ENCODE measurements around the gene TMUB1.

TMUB1 gene

DNA sequence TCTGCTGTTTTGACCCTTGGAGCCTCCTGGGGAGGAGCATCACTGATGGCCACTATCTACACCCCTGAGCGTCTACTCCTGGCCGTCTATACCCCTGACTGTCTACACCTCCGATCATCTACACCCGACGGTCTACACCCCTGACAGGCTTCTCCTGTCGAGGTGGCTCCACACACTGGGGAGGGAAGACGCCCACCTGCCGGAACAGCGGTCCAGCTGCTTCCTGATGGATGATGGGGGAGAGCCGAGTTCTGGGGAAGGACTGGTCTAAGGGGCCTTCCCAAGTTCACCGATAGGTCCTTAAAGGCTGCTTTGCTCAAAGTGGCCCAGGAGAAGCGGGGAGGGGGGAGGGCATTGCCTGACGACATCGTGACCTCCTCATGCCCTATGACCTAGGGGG lies 44.9 kb upstream of the TMUB1 start:
- DNase-seq = no peak

DNA sequence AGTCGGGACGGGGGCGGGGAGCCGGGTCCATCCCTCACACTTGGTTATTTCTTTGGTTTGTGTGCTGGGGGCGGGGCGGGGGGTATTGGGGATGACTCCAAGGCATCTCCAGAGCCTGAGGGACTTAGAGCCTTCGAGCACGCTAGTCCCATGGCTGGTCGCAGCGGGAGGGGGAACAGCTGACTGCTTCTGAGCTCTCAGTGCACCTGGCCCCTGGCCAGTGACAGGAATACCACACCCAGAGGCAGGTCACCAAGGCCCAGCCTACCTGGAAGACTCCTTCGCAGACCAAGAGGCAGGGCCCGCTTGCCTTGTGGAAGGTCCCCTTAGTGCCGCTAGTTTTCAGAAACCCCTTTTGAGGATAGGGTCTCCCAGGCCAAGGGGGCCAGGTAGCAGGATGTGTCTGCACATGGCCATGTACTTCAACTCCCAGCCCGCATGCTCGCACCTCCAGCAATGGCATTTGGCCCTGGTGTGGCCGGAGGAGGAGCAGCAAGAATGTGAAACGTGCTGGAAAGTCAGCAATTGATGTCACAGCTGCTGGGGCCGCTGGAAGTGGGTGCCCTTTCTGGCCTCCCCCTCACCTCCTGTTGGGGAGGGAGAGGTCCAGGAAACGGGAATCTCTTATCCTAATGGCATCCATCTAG lies 43.3 kb upstream of the TMUB1 start:
- peaks cover 85 to 87% of the 10 kb centered on the region in 2 experiments for H3K36me3 ChIP-seq (ENCODE audit: control insufficient read depth in 1 of 2, insufficient read depth in 2 of 2, low read length in 2 of 2)
- peak in 1 of 2 donors; percentile 71 for DNase-seq
- H2BK120ac ChIP-seq (ENCODE audit: insufficient read depth, low read length, poor library complexity) = no peak overlapping the region
- H3K27ac ChIP-seq (ENCODE audit: low read depth, low read length) = no peak overlapping the region
- H3K4me2 ChIP-seq (ENCODE audit: low read length) = no peak overlapping the region
- H4K12ac ChIP-seq (ENCODE audit: low read depth, low read length) = no peak overlapping the region
- H3K79me1 ChIP-seq (ENCODE audit: low read length) = peaks cover 2% of the 10 kb centered on the region
- peaks cover 2% of the 10 kb centered on the region for H3K9me3 ChIP-seq (ENCODE audit: insufficient read depth, low read depth, low read length)
- peaks cover 14 to 18% of the 10 kb centered on the region in 2 experiments for H3K4me1 ChIP-seq (ENCODE audit: control insufficient read depth in 1 of 2, insufficient read depth in 2 of 2, low read length in 2 of 2)
- no peak overlapping the region for H3K9ac ChIP-seq (ENCODE audit: low read length)
- no peak overlapping the region for H3K23ac ChIP-seq (ENCODE audit: low read length)
- no peak overlapping the region for H4K8ac ChIP-seq (ENCODE audit: low read depth, low read length)
- H3K4me3 ChIP-seq (ENCODE audit: low read depth, low read length) = no peak overlapping the region
- no peak overlapping the region for H2BK12ac ChIP-seq (ENCODE audit: low read length)
- H2AK5ac ChIP-seq (ENCODE audit: low read length) = no peak overlapping the region
- H3K4ac ChIP-seq (ENCODE audit: low read depth, low read length) = no peak overlapping the region
- H4K91ac ChIP-seq (ENCODE audit: low read depth, low read length) = no peak overlapping the region
- no peaks in the 10 kb centered on the region for H3K79me2 ChIP-seq (ENCODE audit: control insufficient read depth, insufficient read depth, low read length, poor library complexity)
- no peaks in the 10 kb centered on the region for H3K27me3 ChIP-seq (ENCODE audit: insufficient read depth, low read length)
- H2AFZ ChIP-seq (ENCODE audit: insufficient read depth, low read length, poor library complexity) = no peak overlapping the region
- H2BK5ac ChIP-seq (ENCODE audit: low read depth, low read length, poor library complexity) = no peak overlapping the region
- no peak overlapping the region for H3K14ac ChIP-seq (ENCODE audit: low read length)
- no CpG with 5 or more reads among the region's 19 CpGs for WGBS (ENCODE audit: extremely low coverage, insufficient coverage, insufficient read length)
- H3K18ac ChIP-seq (ENCODE audit: low read length) = no peak overlapping the region

More for the DNA sequence above, 44.9 kb upstream of the TMUB1 start:
- H3K4me1 ChIP-seq (ENCODE audit: control insufficient read depth in 1 of 2, insufficient read depth in 2 of 2, low read length in 2 of 2) = peaks cover 14 to 18% of the 10 kb centered on the region in 2 experiments
- H3K9me3 ChIP-seq (ENCODE audit: insufficient read depth, low read depth, low read length) = peaks cover 1% of the 10 kb centered on the region
- H3K27me3 ChIP-seq (ENCODE audit: insufficient read depth, low read length) = no peaks in the 10 kb centered on the region
- H2BK5ac ChIP-seq (ENCODE audit: low read depth, low read length, poor library complexity) = no peak overlapping the region
- no peak overlapping the region for H3K9ac ChIP-seq (ENCODE audit: low read length)
- no peak overlapping the region for H4K8ac ChIP-seq (ENCODE audit: low read depth, low read length)
- no peaks in the 10 kb centered on the region for H3K79me2 ChIP-seq (ENCODE audit: control insufficient read depth, insufficient read depth, low read length, poor library complexity)
- H2AFZ ChIP-seq (ENCODE audit: insufficient read depth, low read length, poor library complexity) = no peak overlapping the region
- no peak overlapping the region for H3K4ac ChIP-seq (ENCODE audit: low read depth, low read length)
- H2BK12ac ChIP-seq (ENCODE audit: low read length) = no peak overlapping the region
- H3K14ac ChIP-seq (ENCODE audit: low read length) = no peak overlapping the region
- no CpG with 5 or more reads among the region's 14 CpGs for whole genome bisulfite sequencing (ENCODE audit: extremely low coverage, insufficient coverage, insufficient read length)
- no peak overlapping the region for H3K23ac ChIP-seq (ENCODE audit: low read length)
- peaks cover 2% of the 10 kb centered on the region for H3K79me1 ChIP-seq (ENCODE audit: low read length)
- H4K91ac ChIP-seq (ENCODE audit: low read depth, low read length) = no peak overlapping the region
- no peak overlapping the region for H3K4me2 ChIP-seq (ENCODE audit: low read length)
- H2AK5ac ChIP-seq (ENCODE audit: low read length) = no peak overlapping the region
- H3K4me3 ChIP-seq (ENCODE audit: low read depth, low read length) = no peak overlapping the region
- no peak overlapping the region for H3K18ac ChIP-seq (ENCODE audit: low read length)
- H2BK120ac ChIP-seq (ENCODE audit: insufficient read depth, low read length, poor library complexity) = no peak overlapping the region
- peaks cover 85 to 86% of the 10 kb centered on the region in 2 experiments for H3K36me3 ChIP-seq (ENCODE audit: control insufficient read depth in 1 of 2, insufficient read depth in 2 of 2, low read length in 2 of 2)
- no peak overlapping the region for H3K27ac ChIP-seq (ENCODE audit: low read depth, low read length)
- H4K12ac ChIP-seq (ENCODE audit: low read depth, low read length) = no peak overlapping the region

DNA sequence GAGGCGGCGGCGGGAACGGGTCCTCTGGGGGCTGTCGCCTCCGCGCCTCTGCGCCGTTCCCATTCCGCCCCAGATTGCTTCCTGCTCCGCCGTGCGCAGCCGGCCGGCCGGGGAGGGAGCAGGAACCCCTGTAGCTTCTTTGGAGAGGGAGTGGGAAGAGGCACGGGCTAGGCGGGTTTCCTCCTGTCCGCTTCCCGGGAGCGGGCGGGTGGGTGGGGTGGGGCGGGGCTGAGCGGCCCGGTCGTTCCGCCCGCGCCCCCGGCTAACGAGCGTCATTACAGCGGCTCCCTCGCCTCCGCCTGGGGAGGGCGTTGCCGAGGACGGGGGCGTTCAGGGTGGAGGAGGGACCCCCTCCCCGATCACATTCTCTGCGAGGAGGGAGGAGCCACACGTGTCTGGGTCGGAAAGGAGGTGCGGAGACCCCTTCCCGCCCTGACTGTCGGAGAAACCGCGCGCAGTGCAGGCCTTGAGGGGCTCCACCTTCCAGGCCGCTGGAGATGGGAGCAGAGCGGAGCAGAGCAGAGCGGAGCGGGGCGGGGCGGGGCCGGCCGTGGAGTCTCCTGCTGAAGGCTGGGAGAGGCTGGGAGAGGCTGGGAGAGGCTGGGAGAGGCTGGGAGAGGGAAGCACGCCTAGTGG lies 42.7 kb upstream of the TMUB1 start:
- peaks cover 86 to 87% of the 10 kb centered on the region in 2 experiments for H3K36me3 ChIP-seq (ENCODE audit: control insufficient read depth in 1 of 2, insufficient read depth in 2 of 2, low read length in 2 of 2)
- H3K9me3 ChIP-seq (ENCODE audit: insufficient read depth, low read depth, low read length) = peaks cover 2% of the 10 kb centered on the region
- H4K12ac ChIP-seq (ENCODE audit: low read depth, low read length) = no peak overlapping the region
- no peak overlapping the region for H2BK5ac ChIP-seq (ENCODE audit: low read depth, low read length, poor library complexity)
- peaks cover 2% of the 10 kb centered on the region for H3K79me1 ChIP-seq (ENCODE audit: low read length)
- H2BK12ac ChIP-seq (ENCODE audit: low read length) = no peak overlapping the region
- H3K79me2 ChIP-seq (ENCODE audit: control insufficient read depth, insufficient read depth, low read length, poor library complexity) = no peaks in the 10 kb centered on the region
- H3K23ac ChIP-seq (ENCODE audit: low read length) = no peak overlapping the region
- no peak overlapping the region for H4K8ac ChIP-seq (ENCODE audit: low read depth, low read length)
- peak overlapping the region; percentile 45 for H3K4me3 ChIP-seq (ENCODE audit: low read depth, low read length)
- H3K4me2 ChIP-seq (ENCODE audit: low read length) = peak overlapping the region; percentile 75
- H2AK5ac ChIP-seq (ENCODE audit: low read length) = no peak overlapping the region
- no peak overlapping the region for H3K4ac ChIP-seq (ENCODE audit: low read depth, low read length)
- no peak overlapping the region for H3K14ac ChIP-seq (ENCODE audit: low read length)
- no peak overlapping the region for H4K91ac ChIP-seq (ENCODE audit: low read depth, low read length)
- no peak overlapping the region for H2AFZ ChIP-seq (ENCODE audit: insufficient read depth, low read length, poor library complexity)
- H3K9ac ChIP-seq (ENCODE audit: low read length) = no peak overlapping the region
- H3K18ac ChIP-seq (ENCODE audit: low read length) = peak overlapping the region; percentile 25
- H3K27me3 ChIP-seq (ENCODE audit: insufficient read depth, low read length) = no peaks in the 10 kb centered on the region
- H3K27ac ChIP-seq (ENCODE audit: low read depth, low read length) = no peak overlapping the region
- no peak overlapping the region for H2BK120ac ChIP-seq (ENCODE audit: insufficient read depth, low read length, poor library complexity)
- peak in 1 of 2 donors; percentile 24 for DNase-seq
- no CpG with 5 or more reads among the region's 58 CpGs for WGBS (ENCODE audit: extremely low coverage, insufficient coverage, insufficient read length)
- peaks cover 14 to 18% of the 10 kb centered on the region in 2 experiments for H3K4me1 ChIP-seq (ENCODE audit: control insufficient read depth in 1 of 2, insufficient read depth in 2 of 2, low read length in 2 of 2)

DNA sequence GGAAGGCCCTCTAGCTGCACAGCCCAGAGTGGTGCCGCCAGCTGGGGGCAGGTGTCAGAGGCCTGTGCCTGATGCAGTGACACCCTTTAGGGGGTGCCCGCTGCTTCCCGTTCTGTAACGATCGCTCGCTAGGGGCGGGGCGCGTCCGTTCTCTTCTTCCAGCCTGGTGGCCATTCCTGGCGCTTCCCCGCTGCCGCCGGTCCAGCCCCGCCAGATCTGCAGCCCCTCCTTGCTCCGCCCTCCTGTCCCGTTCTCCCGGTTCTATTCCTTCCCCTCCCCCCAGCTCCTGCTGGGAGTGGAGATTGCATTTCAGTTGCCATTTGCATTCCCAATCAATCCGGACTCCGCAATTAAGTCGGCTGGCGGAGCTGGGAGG lies 42.2 kb upstream of the TMUB1 start:
- no peak overlapping the region for H3K23ac ChIP-seq (ENCODE audit: low read length)
- no peak overlapping the region for H2BK5ac ChIP-seq (ENCODE audit: low read depth, low read length, poor library complexity)
- peak in 1 of 2 donors; percentile 45 for DNase-seq
- no peak overlapping the region for H2BK120ac ChIP-seq (ENCODE audit: insufficient read depth, low read length, poor library complexity)
- H4K8ac ChIP-seq (ENCODE audit: low read depth, low read length) = no peak overlapping the region
- H3K79me2 ChIP-seq (ENCODE audit: control insufficient read depth, insufficient read depth, low read length, poor library complexity) = no peaks in the 10 kb centered on the region
- no peak overlapping the region for H3K9ac ChIP-seq (ENCODE audit: low read length)
- peaks cover 2% of the 10 kb centered on the region for H3K79me1 ChIP-seq (ENCODE audit: low read length)
- H3K14ac ChIP-seq (ENCODE audit: low read length) = no peak overlapping the region
- H3K4me3 ChIP-seq (ENCODE audit: low read depth, low read length) = peak overlapping the region; percentile 45
- H3K27me3 ChIP-seq (ENCODE audit: insufficient read depth, low read length) = no peaks in the 10 kb centered on the region
- no CpG with 5 or more reads among the region's 22 CpGs for WGBS (ENCODE audit: extremely low coverage, insufficient coverage, insufficient read length)
- no peak overlapping the region for H4K91ac ChIP-seq (ENCODE audit: low read depth, low read length)
- peaks cover 14 to 18% of the 10 kb centered on the region in 2 experiments for H3K4me1 ChIP-seq (ENCODE audit: control insufficient read depth in 1 of 2, insufficient read depth in 2 of 2, low read length in 2 of 2)
- H3K4me2 ChIP-seq (ENCODE audit: low read length) = peak overlapping the region; percentile 75
- H3K9me3 ChIP-seq (ENCODE audit: insufficient read depth, low read depth, low read length) = peaks cover 2% of the 10 kb centered on the region
- peak overlapping the region; percentile 6 for H4K12ac ChIP-seq (ENCODE audit: low read depth, low read length)
- H3K27ac ChIP-seq (ENCODE audit: low read depth, low read length) = no peak overlapping the region
- H2BK12ac ChIP-seq (ENCODE audit: low read length) = no peak overlapping the region
- peaks cover 86 to 87% of the 10 kb centered on the region in 2 experiments for H3K36me3 ChIP-seq (ENCODE audit: control insufficient read depth in 1 of 2, insufficient read depth in 2 of 2, low read length in 2 of 2)
- H3K4ac ChIP-seq (ENCODE audit: low read depth, low read length) = no peak overlapping the region
- H2AFZ ChIP-seq (ENCODE audit: insufficient read depth, low read length, poor library complexity) = no peak overlapping the region
- no peak overlapping the region for H2AK5ac ChIP-seq (ENCODE audit: low read length)
- peak overlapping the region; percentile 34 for H3K18ac ChIP-seq (ENCODE audit: low read length)
